CD4-positive, alpha-beta T cell treated with Interleukin-6 for 4 hours (primary cell): ENCODE results near the gene PGF.
"Not testable (repeated sequence)": the region's sequence is repeated elsewhere in the genome, so short reads cannot be mapped to it uniquely, and the experiment has no call there.

Source experiments
- DNase-seq: peaks from one replicate; pipeline ENCODE4 v3.0.0-alpha.2; 2020; ENCODE audit warnings: mixed read lengths

The PGF gene

DNA sequence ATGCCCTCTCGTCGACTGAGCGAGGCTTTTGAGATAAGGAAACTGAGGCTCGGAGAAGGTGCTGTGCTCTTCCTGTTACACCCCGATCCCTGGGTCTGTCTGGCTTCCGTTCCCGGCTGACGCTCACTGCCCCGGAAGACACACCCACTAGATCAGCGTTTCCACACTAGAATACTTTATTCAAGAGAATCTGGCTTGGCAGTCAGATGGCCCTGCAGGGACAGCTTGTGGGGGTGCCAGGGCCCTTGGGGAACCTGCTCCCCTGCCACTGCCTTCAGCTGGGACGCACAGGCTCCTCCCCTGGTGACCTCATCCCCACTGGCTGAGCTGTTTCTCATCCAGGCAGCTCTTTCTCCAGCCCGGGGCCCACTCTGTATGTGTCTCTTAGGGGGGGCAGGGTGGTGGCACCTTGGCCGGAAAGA, 13.7 kb downstream of the PGF start:
- DNase-seq: peak; percentile 71

DNA sequence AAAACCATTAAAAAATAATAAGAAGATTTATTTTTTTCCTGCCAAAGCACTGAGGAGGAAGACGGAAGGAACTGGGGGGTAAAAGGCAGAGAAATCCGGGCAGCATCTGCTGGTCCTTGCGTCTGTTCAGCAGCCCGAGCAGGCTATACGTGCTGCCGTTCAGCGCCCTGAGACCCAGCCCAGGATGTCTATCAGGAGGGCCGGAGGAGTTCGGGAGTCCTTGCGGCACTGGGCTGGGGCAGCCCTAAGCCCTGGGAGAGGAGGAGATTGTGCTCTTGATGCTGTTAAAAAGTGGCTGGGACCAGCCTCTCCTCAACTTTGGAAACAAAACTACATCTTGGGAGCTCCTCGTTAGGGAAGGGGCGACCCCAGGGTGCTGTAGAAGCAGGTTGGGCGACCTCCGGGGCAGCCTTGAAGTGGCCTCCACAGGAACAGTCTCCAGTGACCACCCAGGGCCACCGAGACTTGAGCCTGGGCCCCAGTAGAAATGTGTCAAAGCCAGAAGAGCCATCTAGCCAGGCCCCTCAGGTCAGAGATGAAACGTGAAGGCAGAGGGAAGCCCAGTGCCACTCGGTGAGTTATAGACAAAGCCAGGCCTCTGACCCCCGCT, 14.3 kb downstream of the PGF start:
- no peak for DNase-seq

DNA sequence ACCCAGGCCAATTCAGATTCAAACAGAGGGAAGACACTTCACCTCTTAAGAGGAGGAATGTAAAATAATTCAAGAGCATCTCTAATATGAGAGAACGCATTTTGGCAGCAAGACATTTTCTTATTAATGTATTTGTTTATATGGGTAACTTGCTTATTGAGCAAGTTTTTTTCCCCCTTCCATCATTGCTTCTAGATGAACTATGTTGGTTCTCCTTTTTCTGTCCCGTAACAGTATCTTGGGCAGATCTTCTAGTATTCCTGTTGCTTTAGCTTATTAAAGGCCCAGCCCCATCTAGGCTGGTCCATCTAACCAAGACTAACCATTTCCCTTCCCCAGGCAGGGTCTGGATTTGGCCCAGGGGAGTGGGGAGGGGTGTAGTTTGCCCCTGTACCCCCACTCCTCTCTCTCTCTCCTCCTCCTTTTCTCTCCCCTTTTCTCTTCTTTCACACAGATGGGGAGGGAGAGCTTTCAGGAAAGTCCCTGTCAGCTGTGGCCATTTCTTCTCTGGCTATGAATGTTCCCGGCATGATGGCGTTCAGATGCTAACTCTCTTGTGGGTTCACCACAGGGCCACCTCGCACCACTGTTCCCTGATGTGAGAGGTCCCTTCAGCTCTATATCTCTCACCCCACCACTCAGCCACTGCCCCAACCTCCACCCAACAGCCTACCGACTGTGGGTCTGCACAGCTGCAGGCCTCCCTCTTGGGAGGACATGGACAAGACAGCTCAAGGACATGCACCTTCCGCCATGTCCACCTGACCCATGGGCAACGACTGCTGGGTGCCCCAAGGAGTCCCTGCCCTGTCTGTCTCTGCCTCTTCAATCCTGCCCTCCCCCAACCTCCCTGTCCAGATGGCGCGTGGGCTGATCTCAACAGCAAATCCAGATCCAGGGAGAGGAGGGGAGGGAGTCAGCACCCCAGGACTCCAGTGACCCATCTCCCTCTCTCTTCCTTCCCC, 16.6 kb downstream of the PGF start:
- DNase-seq: no peak

DNA sequence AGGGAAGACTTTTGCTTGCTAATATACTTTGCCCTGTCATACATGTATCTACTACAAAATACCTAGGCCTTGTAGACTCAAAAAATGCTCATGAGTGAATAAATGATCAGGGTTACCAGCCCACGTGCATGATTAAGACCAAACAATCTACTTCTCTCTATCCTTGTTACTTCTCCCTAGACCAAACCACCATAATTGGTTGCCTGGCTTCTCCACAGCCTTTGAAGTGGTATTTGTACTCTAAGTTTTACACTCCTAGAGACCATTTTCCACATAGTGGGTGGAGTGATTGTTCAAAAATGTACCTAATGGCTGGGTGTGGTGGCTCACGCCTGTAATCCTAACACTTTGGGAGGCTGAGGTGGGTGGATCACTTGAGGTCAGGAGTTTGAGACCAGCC, 18.2 kb downstream of the PGF start:
- DNase-seq: no peak

DNA sequence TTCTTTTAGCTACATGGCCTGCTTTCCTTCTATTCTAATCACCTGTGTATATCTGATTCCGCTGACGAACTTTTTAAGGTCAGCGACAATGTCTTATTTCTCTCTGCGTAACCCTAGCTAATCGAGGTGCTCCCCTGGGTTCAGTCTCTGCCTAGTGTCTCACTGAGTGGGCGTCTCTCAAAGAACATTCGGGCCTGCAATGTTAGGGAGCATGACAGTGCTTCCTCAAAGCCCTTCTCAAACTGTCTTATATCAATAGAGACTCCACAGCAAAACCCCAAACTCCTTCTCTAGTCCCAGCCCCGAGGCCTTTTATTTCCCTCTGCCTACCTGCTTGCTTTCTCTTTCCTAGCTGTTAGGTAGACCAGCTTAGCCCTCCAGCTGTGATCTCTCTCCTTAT, 18.7 kb downstream of the PGF start:
- DNase-seq: no peak

DNA sequence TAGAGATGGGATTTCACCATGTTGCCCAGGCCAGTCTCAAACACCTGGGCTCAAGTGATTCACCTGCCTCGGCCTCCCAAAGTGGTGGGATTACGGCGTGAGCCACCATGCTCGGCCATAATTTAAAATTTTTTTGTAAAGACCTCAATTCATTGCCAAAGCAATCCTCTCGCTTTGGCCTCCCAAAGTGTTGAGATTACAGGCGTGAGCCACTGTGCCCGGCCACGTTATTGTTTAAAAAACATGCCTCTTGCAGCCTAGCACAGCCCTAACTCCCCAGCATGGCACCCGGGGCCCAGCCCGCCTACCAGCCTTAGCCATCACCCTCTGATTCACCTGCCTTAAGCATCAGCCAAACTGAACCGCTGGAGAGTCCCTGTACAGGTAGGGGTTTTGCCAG, 19.2 kb downstream of the PGF start:
- no peak for DNase-seq

DNA sequence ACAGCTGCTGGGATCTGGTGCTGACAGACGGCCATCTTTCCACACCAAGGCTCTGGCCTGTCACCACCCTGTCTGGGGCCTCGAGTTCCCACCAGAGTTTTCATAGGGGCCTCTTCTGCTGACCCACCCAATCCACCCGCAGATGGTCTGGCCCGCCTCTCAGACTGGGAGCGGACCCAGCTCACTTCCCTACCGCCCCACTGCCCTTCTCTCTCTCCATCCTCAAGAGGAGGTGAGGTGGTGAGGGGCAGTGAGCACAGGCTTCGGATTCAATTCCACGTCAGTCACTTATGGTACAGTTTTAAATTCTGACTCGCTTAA, 20.1 kb downstream of the PGF start:
- no peak for DNase-seq

DNA sequence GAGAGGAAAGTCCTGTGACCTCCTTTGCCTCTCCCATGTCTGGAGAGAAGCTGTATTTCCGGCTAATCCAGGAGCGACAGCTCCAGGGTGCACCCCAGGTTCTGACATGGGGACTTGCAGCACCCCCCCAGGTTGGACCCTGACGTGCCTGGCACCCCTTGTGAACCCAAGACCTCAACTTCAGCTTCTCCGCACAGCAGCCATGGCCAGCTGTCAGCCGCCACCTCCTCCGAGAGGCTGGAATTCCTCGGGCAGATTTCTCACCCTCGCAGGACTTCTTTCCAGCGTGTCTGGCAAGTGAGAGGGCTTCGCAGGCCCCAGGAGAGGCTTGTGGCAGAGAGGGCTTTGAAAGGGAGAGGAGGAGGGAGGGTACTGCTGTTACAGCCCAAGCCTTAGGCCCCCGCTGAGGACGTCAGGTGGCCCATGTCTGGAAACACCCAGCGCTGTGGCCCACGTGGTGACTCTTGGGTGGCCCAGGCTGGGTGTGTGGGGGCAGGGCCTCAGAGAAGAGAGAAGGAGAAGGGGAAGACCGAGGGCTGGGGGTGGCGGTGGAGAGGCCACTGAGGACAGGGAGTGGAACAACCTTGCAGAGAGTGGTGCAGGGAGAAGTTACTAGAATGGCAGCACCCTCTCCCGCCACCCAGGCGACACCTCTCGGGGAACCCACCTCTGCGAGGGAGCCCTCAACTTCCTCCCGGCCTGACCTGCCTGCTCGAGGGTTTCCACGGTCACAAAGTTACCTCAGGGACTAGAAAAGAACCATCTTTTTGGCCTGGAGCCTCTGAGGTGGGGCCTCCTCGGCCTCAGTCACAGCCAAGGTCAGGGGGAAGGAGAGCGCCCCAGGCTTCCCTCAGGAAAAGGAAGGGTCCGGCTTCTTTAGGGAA, 20.7 kb downstream of the PGF start:
- no peak for DNase-seq

DNA sequence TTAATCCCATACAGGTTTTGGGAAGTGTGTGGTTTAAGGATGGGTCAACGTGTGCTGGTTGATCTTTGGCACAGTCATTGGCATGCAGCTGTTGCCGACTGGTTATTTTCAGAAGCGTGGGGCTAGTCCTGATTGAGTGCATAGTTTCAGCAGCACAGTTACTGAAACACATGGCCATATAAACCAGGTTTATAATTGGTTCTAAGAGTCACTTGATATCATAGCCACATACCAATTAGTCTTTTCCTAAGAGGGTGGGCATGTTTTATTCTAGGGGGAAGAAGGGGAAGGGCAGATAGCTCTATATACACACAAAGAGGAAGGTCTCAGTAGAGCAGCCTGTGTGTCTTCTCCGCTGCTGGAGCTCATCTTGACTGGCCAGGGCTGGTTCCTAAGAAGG, 21.4 kb downstream of the PGF start:
- DNase-seq: no peak

DNA sequence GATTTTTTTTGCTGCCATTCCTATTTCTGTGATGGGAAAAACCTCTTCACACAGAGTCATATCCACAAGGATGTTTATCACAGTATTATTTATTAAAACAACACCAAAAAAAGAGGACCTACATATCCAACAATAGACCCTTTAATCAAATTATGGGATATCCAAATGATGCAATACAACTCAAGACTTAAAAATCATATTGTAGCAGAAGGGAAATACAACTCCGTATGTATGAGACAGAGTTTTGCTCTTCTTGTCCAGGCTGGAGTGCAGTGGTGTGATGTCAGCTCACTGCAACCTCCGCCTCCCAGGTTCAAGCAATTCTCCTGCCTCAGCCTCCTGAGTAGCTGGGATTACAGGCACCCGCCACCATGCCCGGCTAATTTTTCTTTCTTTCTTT, 22.5 kb downstream of the PGF start:
- not testable (repeated sequence) for DNase-seq

DNA sequence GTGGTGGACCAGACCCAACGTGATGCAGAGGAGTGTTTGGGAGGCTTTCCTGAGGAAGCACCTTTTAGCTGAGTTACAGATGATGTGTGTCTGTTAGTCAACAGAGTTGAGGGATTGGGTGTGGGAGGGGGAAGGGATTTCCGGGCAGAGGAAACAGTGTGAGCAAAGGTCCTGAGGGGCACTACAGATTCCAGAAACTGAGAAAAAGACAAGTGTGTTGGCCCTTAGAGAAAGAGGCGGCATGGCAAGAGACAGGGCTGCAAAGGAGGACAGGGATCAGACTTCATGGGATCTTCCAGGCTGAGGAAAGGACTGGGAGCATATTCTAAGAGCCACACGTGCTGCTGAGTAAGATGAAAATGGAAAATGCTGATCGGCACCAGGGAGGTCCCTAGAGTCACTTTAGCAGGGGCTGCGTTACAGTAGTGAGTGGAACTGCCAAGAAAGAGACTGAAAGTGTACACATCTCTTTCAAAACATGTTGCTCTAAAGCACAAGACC, 22.9 kb downstream of the PGF start:
- DNase-seq: no peak

DNA sequence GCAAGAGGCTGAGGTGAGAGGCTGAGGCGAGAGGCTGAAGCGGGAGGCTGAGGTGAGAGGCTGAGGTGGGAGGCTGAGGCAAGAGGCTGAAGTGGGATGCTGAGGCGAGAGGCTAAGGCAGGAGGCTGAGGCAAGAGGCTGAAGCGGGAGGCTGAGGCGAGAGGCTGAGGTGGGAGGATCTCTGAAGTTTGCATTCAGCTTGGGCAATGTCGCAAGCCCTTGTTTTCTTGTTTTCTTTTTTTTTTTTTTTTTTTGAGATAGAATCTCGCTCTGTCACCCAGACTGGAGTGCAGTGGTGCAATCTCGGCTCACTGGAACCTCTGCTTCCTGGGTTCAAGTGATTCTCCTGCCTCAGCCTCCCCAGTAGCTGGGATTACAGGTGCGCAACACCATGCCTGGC, 23.7 kb downstream of the PGF start:
- DNase-seq: not testable (repeated sequence)

DNA sequence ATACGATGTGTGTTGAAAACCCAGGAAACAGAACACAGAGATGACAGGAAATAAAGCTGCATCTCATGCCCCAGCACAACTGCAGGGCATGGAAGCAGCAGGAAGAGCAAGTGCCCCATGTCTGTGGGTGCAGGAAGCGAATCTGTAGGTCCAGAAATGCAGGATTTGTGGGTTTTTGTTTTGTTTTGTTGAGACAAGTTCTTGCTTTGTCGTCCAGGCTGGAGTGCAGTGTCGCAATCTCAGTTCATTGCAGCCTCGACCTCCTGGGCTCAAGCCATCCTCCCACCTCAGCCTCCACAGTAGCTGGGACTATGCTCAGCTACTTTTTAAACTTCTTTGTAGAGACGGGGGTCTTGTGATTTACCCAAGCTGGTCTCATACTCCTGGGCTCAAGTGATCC, 26.2 kb downstream of the PGF start:
- no peak for DNase-seq

DNA sequence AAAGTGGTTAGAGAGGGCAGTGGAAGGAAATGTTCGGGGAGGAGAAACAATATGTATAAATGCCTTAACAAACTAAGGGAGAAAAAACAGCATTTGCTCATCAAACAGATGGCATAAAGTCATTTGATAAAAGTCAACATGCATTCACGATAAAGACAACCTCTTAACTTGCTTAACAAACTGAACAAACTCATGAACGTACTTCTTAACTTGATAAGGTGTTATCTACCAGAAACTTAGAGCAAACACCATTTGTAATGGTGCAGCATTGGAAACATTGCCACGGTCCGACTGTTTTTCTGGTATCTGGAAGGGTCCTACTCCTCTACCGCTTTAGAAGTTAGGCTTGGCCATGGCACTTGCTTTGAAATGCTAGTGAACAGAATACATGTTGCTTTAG, 28.2 kb downstream of the PGF start:
- DNase-seq: no peak

DNA sequence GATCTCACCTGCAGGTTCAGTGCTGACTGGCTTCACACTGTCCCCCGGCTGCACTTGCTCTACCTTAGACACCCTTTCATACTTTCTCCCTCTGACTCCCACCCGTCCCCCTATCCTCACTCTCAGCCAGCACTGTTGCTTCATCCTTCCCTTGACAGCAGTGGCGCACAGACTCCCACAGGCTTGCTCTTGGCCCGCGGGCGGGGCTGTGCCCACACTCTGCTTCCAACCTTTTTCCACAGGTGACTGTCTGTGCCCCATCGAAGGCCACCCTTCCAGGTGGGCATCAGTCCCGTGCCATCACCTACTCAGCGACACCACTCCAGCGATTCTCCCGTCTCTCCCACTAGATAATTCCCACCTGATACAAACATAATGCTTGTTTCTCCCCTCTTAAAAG, 31.3 kb downstream of the PGF start:
- DNase-seq: no peak

DNA sequence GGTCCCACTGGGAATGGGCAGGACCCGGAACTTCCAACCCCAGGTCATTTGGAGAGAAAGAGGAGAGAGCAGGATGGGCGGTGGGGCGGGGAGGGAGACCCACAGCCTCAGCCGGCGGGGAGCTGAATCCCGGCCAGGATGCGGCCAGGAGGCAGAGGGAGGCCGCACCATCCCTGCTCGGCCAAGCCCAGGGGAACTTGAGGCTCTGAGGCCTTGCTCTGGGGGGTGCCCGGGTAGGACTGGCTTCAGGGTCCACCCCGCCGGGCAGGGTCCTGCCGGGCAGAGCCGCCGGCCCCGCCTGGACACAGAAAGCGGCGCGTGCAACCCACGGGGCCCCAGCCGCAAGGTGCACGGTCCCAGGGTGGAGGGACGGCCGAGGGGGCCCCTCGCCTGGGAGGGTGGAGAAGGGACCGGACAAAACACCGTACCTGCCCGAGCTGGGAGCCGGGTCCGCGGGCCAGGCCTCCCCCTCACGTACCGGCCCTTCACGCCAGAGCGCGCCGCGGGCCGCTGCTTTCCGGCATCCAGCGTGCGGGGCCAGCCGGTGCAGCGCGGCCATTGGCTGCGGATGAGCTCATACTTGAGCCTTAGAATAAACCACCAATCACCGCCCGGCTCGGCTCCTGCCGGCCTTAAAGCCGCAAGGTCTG, 32.5 kb downstream of the PGF start, which contains the start of gene RPS6KL1:
RPS6KL1 (minus strand) TSS at position 509 of the 650 bp plus-strand sequence. CDS start 1,719 bp downstream, outside the sequence.
- DNase-seq: peak; percentile 69

DNA sequence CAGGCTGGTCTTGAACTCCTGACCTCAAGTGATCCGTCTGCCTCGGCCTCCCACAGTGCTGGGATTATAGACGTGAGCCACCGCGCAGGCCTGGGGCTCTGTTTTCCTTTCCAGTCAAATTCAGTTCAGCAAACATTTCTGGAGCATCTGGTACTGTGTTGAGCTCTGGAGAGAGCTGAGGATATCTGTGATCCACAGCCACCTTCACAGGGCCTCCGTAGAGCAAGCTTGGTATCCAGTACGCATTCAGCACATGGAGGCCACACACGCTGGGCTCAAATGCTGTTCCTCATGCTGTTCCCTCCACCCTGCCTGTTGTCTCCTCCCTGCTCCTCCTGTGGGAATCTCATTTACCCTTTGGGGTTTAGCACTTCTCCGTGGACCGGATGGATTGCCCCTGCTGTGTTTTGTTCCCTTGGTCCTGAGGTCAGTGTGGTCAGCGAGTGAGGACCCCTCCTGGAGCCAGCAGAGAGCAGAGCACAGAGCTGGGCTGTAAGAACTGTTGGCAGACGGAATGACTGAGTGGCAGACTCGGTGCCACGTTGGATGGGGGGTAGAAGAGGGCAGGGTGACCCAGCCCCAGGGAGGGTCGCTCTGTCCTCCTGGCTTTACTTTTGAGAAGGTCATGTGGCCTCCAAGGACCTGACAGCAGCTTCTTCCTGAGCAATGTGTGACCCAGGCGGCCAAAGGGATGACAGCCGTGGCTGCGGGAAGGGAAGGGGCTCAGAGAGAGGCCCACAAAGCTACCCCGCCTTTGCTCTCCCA, 33.2 kb downstream of the PGF start:
- no peak for DNase-seq

DNA sequence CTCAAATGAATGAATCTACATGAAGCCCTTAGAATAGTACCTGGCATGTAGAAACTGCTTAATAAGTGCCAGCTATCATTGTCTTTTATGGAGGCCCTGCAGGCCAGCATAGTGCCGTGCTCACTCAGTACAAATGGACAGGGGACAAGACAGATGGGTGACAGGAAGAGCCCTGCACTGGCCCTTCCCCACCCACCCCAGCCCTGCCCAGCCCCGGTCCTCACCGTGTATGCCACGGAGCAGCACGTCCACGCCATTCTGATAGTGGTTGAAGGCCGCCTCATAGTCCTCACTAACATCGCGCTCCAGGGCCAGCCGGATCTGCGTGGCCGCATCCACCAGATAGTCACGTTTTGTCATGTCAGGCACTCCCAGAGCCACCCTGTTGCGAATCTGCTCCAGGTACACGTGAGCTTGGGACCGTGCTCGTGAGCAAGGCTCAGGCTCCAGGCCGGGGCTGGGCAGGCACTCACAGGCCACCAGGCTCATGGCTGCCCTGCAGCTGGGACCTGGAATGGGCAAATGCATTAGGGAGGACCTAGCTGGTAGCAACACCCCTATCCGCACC, 34.3 kb downstream of the PGF start:
- DNase-seq: no peak

DNA sequence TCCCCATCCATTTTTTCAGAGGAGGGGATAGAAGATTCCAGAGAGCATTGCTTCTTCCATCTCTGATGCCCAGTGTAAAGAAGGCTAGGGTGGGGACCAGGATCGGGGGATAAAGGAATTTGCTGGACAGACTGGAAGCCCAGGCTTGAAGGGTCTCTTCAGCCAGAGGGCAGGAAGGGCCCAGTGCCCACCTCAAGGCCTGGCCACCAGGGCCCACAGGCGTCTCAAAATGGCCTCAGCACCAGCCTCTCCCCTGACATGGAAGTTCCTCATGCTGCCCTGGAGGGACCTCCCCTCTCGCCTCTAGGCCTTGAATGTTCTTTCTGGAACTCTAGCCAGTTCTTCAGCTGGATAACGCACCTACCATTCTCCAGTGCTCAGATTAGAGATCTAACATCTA, 35.1 kb downstream of the PGF start:
- no peak for DNase-seq

DNA sequence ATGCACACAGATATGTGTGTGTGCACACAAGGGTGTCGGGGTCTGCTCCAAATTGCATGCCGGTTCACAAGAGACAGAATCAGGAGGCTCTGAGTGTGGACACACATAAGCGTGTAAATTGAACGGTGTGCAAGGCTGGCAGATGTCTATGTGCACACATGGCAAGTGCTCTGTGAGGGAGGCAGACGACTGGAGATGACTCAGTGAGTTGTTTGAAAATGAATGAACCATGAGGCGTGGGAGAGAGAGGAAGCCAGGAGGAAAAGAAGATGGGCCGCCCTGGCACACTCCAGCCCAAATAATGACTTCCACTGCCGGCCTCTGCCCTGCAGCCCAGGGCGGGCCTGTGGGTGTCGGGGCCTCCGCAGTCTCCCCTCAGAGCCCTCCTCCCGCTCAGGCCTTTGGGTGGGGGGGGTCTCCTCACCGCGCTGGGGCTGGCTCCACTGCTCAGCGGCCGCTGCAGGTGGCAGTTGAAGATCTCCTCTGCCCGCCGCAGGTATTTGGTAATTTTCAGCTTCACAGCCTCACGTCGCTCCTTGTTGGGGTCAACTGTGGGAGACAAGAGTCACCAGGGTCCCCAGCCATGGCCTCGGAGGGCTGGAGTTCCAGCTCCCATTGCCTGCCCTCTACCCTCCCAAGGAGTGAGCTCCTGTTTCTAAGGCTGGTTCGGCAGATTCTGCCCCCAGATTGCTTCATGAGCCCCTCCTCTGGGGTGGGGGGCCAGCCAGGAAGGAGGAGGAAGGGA, 35.8 kb downstream of the PGF start:
- DNase-seq: no peak

DNA sequence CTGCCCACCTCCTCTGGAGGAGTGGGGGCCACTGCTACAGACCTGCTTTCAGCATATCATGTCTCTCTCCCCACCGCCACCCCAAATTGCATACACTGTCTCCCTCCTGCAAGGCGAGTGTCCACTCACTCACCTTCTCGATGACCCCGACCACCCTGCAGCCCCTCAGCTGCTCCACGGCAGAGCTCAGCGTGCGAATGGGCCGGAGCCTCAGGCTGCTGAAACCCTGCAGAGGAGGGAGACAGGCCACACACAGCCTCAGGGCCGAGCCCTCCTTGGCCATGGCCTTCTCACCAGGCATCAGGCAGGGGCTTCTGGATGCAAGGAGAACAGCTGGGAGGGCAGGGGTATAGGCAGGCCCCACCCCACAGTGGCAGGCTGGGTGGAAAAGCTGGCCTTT, 37.0 kb downstream of the PGF start:
- DNase-seq: no peak
